ENCODE data around the gene SCGB1A1. TPM values are rescaled to one million over a fixed set of nuclear protein-coding genes. Genes with fewer than 3 reads are reported as not detected.

The SCGB1A1 gene
- total RNA-seq, 1 donor = not detected

DNA sequence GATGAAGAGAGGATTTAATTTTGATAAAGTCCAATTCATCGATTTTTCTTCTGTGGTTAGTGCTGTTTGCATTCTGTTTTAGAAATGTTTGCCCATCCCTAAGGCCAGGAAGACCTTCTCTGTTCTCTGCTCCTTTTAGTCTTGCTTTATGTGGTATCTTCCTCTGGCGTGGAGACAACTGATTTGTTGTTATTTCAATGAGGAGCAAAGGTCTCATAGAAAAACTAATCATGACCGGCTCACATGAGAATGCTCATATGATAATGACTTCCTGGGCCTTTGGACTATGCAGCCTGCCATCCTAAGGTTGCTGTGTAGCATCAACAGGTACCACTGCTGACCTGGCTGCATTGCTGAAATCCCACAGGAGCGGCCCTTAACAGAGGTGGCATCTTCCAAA lies 19.8 kb downstream of the SCGB1A1 start:
- Histone ChIP-seq H3K4me1 (ENCODE audit: insufficient read depth, low read length) (peaks cover 22% of the 10 kb centered on the region), H4K20me1 (ENCODE audit: insufficient read depth, low read length) (no peaks in the 10 kb centered on the region), H2AFZ (ENCODE audit: low read length) (no peak overlapping the region), H3K27ac (ENCODE audit: low read depth, low read length) (no peak overlapping the region), H3K4me2 (ENCODE audit: insufficient read depth, low read length) (no peak overlapping the region), H3K27me3 (ENCODE audit: insufficient read depth, low read length) (no peaks in the 10 kb centered on the region), H3K4me3 (ENCODE audit: insufficient read depth, low read length) (no peak overlapping the region), H3K36me3 (ENCODE audit: insufficient read depth, low read length) (no peaks in the 10 kb centered on the region), H3K9me3 (ENCODE audit: low read depth, low read length) (no peaks in the 10 kb centered on the region), H3K79me2 (ENCODE audit: insufficient read depth, low read length) (no peaks in the 10 kb centered on the region)
- DNase-seq (ENCODE audit: insufficient read length, low spot score, missing footprints) = no peak
- TF ChIP-seq, protein P1, sequence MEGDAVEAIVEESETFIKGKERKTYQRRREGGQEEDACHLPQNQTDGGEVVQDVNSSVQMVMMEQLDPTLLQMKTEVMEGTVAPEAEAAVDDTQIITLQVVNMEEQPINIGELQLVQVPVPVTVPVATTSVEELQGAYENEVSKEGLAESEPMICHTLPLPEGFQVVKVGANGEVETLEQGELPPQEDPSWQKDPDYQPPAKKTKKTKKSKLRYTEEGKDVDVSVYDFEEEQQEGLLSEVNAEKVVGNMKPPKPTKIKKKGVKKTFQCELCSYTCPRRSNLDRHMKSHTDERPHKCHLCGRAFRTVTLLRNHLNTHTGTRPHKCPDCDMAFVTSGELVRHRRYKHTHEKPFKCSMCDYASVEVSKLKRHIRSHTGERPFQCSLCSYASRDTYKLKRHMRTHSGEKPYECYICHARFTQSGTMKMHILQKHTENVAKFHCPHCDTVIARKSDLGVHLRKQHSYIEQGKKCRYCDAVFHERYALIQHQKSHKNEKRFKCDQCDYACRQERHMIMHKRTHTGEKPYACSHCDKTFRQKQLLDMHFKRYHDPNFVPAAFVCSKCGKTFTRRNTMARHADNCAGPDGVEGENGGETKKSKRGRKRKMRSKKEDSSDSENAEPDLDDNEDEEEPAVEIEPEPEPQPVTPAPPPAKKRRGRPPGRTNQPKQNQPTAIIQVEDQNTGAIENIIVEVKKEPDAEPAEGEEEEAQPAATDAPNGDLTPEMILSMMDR (IDR thresholded peaks at IDR 0.05; ENCODE audit: extremely low read depth, low read depth, low read length) = no peak

DNA sequence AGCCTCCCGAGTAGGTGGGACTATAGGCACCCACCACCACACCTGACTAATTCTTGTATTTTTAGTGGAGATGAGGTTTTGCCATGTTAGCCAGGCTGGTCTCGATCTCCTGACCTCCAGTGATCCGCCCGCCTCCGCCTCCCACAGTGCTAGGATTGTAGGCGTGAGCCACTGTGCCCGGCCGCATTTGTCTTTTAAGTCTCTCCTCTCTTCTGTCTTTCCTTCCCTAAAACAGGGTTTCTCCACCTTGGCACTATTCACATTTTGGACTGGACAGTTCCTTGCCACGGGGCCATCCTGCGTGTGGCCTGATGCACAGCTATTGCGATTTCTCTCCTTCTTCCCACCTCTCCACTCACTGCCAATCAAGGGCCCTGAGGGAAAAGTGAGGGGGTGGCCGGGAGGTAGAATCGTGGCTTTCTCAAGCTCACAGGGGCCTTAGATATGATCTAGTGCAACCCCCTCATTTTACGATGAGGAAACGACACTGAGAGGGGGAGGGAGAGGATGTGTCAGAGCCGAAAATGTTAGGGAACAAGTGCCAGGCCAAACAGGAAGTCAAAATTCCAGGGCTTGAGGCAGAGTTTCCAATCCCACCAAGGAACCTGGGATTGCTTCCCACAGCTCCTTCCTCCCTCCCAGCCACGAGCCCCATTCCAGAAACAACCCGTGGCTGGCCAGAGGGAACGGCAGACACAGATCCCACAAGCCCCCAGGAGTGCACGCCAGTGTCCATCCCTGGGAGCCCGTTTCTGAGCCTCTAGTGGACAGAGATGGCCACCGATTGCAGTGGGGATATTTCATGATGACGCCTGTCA lies 21.2 kb downstream of the SCGB1A1 start:
- peaks cover 31% of the 10 kb centered on the region for H3K4me1 ChIP-seq (ENCODE audit: insufficient read depth, low read length)
- TF ChIP-seq, protein P1 (IDR thresholded peaks at IDR 0.05; ENCODE audit: extremely low read depth, low read depth, low read length) = peak; percentile 45
- H3K4me3 ChIP-seq (ENCODE audit: insufficient read depth, low read length) = peak overlapping the region; percentile 49
- H3K79me2 ChIP-seq (ENCODE audit: insufficient read depth, low read length) = no peaks in the 10 kb centered on the region
- H4K20me1 ChIP-seq (ENCODE audit: insufficient read depth, low read length) = no peaks in the 10 kb centered on the region
- H3K9me3 ChIP-seq (ENCODE audit: low read depth, low read length) = no peaks in the 10 kb centered on the region
- no peaks in the 10 kb centered on the region for H3K36me3 ChIP-seq (ENCODE audit: insufficient read depth, low read length)
- DNase-seq (ENCODE audit: insufficient read length, low spot score, missing footprints) = peak; percentile 95
- H3K4me2 ChIP-seq (ENCODE audit: insufficient read depth, low read length) = peak overlapping the region; percentile 73
- no peaks in the 10 kb centered on the region for H3K27me3 ChIP-seq (ENCODE audit: insufficient read depth, low read length)
- H2AFZ ChIP-seq (ENCODE audit: low read length) = peak overlapping the region; percentile 80
- H3K27ac ChIP-seq (ENCODE audit: low read depth, low read length) = peak overlapping the region; percentile 90

DNA sequence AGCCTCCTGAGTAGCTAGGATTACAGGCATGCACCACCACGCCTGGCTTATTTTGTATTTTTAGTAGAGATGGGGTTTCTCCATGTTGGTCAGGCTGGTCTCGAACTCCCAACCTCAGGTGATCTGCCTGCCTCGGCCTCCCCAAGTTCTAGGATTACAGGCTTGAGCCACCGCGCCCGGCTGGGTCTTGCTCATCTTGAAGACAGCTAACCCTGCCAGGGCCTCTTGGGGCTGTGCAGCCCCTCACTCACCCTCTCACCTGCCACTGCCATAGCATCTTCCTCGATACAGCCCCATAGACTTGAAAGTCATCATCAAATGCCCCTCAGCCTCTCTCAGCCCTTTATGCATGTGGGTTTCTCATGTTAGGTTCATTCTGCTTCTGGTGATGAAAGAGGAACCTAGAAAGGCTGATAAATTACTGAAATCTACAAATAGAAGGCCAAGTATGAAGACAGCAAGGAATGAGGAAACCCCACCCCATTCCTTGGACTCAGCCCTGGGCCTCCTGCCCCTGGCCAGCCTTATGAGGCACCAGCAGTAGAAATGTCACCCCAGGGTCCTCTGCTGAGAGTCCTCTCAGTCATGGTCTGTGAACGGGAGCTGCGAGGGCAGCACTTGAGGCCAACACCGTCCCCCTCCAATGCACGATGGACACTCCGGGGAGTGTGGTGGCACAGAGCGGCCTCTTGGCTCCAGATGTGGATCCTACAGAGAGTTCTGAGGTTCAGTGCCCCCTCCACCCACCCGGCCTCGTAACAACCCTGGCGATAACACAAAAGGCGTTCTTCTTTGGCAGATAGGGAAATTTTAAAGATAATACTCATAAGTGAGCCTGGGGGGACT lies 24.8 kb downstream of the SCGB1A1 start:
- Histone ChIP-seq H3K4me2 (ENCODE audit: insufficient read depth, low read length) (peak overlapping the region; percentile 80), H3K27me3 (ENCODE audit: insufficient read depth, low read length) (no peaks in the 10 kb centered on the region), H3K79me2 (ENCODE audit: insufficient read depth, low read length) (no peaks in the 10 kb centered on the region), H3K4me3 (ENCODE audit: insufficient read depth, low read length) (peak overlapping the region; percentile 66), H3K27ac (ENCODE audit: low read depth, low read length) (peak overlapping the region; percentile 80), H2AFZ (ENCODE audit: low read length) (peak overlapping the region; percentile 79), H3K36me3 (ENCODE audit: insufficient read depth, low read length) (no peaks in the 10 kb centered on the region), H4K20me1 (ENCODE audit: insufficient read depth, low read length) (no peaks in the 10 kb centered on the region), H3K9me3 (ENCODE audit: low read depth, low read length) (no peaks in the 10 kb centered on the region), H3K4me1 (ENCODE audit: insufficient read depth, low read length) (peaks cover 38% of the 10 kb centered on the region)
- peak; percentile 79 for DNase-seq (ENCODE audit: insufficient read length, low spot score, missing footprints)
- TF ChIP-seq, protein P1 (IDR thresholded peaks at IDR 0.05; ENCODE audit: extremely low read depth, low read depth, low read length) = no peak

Data from osteoblast (primary cell).